ENCODE data around the gene SLC41A1. TPM values are rescaled to one million over a fixed set of nuclear protein-coding genes. Genes with fewer than 3 reads are reported as not detected.

The SLC41A1 gene
- total RNA-seq, 1 experiment from 2014 or later = 33.3 TPM

DNA sequence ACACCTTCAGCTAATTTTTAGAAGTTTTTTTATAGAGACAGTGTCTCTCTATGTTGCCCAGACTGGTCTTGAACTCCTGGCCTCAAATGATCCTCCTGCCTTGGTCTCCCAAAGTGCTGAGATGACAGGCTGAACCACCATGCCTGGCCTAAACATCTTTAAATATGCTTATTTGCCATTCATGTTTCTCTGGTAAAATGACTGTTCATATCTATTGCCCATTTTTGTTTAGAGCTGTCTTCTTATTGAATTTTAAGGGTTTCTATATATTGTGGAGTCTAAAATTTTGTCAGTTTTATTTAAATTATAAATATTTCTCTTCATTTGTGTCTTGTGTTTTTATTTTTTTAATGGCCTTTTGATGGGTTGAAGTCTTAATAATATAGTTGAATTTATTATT lies 40.0 kb upstream of the SLC41A1 start:
- Histone ChIP-seq H3K9me3 (ENCODE audit: control insufficient read depth, insufficient read depth, low read depth, low read length) (0 out of 2 replicates have a peak, but pooled peaks cover 11% of the 10 kb centered on the region), H3K4me1 (ENCODE audit: control insufficient read depth, insufficient read depth, low read length) (peaks cover 3% of the 10 kb centered on the region; the same call in 1 of the 2 replicates), H3K36me3 (ENCODE audit: control insufficient read depth, insufficient read depth, low read length) (no peaks in the 10 kb centered on the region), H3K4me3 (ENCODE audit: low read depth in 2 of 2, low read length in 2 of 2) (no peak overlapping the region), H3K27me3 (ENCODE audit: control insufficient read depth, insufficient read depth, low read length) (0 out of 2 replicates have a peak, but pooled peaks cover 4% of the 10 kb centered on the region), H3K27ac (ENCODE audit: low read length) (no peak overlapping the region)
- ATAC-seq = no peak
- POLR2A ChIA-PET = no interaction called here
- no TSS peak for BruUV-seq (replicated peaks)
- DNase-seq (ENCODE audit: low read depth, low spot score) = no peak
- CTCF ChIA-PET = interaction anchor here (0.7 kb wide), 1 partner anchor 41 kb away, joined by 3 read pairs; no protein-coding TSS in a partner anchor
- intact Hi-C loops (cut with micrococcal nuclease; ENCODE audit: unreplicated experiment) (no loop called here), in situ Hi-C loops (cut with HindIII; ENCODE audit: low pct_unique_long_range_greater_than_20kb, low sequenced_read_pairs) (no loop called here)
- TF ChIP-seq POLR2AphosphoS5 (IDR thresholded peaks at IDR 0.05; ENCODE audit: low read depth, low read length) (no peak), SIN3A (IDR thresholded peaks at IDR 0.05; ENCODE audit: borderline replicate concordance, insufficient read depth, low read depth, low read length) (no peak), TCF7L2 (IDR thresholded peaks at IDR 0.05; ENCODE audit: low read depth, low read length) (no peak)
- TF ChIP-seq, protein P1, sequence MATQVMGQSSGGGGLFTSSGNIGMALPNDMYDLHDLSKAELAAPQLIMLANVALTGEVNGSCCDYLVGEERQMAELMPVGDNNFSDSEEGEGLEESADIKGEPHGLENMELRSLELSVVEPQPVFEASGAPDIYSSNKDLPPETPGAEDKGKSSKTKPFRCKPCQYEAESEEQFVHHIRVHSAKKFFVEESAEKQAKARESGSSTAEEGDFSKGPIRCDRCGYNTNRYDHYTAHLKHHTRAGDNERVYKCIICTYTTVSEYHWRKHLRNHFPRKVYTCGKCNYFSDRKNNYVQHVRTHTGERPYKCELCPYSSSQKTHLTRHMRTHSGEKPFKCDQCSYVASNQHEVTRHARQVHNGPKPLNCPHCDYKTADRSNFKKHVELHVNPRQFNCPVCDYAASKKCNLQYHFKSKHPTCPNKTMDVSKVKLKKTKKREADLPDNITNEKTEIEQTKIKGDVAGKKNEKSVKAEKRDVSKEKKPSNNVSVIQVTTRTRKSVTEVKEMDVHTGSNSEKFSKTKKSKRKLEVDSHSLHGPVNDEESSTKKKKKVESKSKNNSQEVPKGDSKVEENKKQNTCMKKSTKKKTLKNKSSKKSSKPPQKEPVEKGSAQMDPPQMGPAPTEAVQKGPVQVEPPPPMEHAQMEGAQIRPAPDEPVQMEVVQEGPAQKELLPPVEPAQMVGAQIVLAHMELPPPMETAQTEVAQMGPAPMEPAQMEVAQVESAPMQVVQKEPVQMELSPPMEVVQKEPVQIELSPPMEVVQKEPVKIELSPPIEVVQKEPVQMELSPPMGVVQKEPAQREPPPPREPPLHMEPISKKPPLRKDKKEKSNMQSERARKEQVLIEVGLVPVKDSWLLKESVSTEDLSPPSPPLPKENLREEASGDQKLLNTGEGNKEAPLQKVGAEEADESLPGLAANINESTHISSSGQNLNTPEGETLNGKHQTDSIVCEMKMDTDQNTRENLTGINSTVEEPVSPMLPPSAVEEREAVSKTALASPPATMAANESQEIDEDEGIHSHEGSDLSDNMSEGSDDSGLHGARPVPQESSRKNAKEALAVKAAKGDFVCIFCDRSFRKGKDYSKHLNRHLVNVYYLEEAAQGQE (IDR thresholded peaks at IDR 0.05; ENCODE audit: insufficient read depth in 1 of 2, low read depth in 2 of 2, low read length in 1 of 2) = no peak
- TF ChIP-seq, protein P2, sequence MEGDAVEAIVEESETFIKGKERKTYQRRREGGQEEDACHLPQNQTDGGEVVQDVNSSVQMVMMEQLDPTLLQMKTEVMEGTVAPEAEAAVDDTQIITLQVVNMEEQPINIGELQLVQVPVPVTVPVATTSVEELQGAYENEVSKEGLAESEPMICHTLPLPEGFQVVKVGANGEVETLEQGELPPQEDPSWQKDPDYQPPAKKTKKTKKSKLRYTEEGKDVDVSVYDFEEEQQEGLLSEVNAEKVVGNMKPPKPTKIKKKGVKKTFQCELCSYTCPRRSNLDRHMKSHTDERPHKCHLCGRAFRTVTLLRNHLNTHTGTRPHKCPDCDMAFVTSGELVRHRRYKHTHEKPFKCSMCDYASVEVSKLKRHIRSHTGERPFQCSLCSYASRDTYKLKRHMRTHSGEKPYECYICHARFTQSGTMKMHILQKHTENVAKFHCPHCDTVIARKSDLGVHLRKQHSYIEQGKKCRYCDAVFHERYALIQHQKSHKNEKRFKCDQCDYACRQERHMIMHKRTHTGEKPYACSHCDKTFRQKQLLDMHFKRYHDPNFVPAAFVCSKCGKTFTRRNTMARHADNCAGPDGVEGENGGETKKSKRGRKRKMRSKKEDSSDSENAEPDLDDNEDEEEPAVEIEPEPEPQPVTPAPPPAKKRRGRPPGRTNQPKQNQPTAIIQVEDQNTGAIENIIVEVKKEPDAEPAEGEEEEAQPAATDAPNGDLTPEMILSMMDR (IDR thresholded peaks at IDR 0.05) = no peak

DNA sequence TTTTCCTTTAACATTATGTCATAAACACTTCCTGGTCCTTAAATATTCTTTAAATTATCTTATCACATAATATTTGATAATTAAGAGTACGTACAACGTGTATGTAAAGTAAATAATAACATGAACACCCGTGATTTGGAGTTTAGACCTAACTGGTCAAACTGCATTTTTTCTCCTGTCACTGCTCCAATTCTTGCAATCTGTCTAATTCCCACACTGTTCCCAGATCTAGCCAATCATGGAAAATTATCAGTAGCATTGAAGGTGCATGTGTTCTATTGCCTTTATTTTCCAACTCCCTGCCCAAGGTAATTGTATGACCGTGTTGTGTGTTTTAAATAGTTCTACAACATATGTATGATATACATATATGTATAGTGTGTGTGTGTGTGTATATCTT lies 39.0 kb upstream of the SLC41A1 start:
- BruUV-seq (replicated peaks) = no TSS peak
- Histone ChIP-seq H3K27ac (ENCODE audit: low read length) (no peak overlapping the region), H3K4me3 (ENCODE audit: low read depth in 2 of 2, low read length in 2 of 2) (no peak overlapping the region), H3K27me3 (ENCODE audit: control insufficient read depth, insufficient read depth, low read length) (0 out of 2 replicates have a peak, but pooled peaks cover 4% of the 10 kb centered on the region), H3K36me3 (ENCODE audit: control insufficient read depth, insufficient read depth, low read length) (no peaks in the 10 kb centered on the region), H3K9me3 (ENCODE audit: control insufficient read depth, insufficient read depth, low read depth, low read length) (0 out of 2 replicates have a peak, but pooled peaks cover 11% of the 10 kb centered on the region), H3K4me1 (ENCODE audit: control insufficient read depth, insufficient read depth, low read length) (peaks cover 3% of the 10 kb centered on the region; the same call in 1 of the 2 replicates)
- no peak for ATAC-seq
- intact Hi-C loops (cut with micrococcal nuclease; ENCODE audit: unreplicated experiment) = no loop called here
- TF ChIP-seq, protein P2 (IDR thresholded peaks at IDR 0.05) = no peak
- TF ChIP-seq SIN3A (IDR thresholded peaks at IDR 0.05; ENCODE audit: borderline replicate concordance, insufficient read depth, low read depth, low read length) = no peak
- TF ChIP-seq, protein P1 (IDR thresholded peaks at IDR 0.05; ENCODE audit: insufficient read depth in 1 of 2, low read depth in 2 of 2, low read length in 1 of 2) = no peak
- no peak for TF ChIP-seq POLR2AphosphoS5 (IDR thresholded peaks at IDR 0.05; ENCODE audit: low read depth, low read length)
- TF ChIP-seq TCF7L2 (IDR thresholded peaks at IDR 0.05; ENCODE audit: low read depth, low read length) = no peak
- DNase-seq (ENCODE audit: low read depth, low spot score) = no peak
- CTCF ChIA-PET = no interaction called here
- in situ Hi-C loops (cut with HindIII; ENCODE audit: low pct_unique_long_range_greater_than_20kb, low sequenced_read_pairs) = no loop called here
- POLR2A ChIA-PET = interaction anchor here (0.6 to 0.7 kb wide), 2 partner anchors 71 to 185 kb away, joined by 3 to 5 read pairs; no protein-coding TSS in a partner anchor

All from Panc1 (cell line).